Measurements from ENCODE around the gene LRRC10B.

Gene LRRC10B

GRCh38 chr11:61510166-61510919 lies 1.8 kb downstream of the LRRC10B start:
- DNase-seq, result no peak

GRCh38 chr11:61510974-61511373 lies 2.4 kb downstream of the LRRC10B start:
- no peak for DNase-seq

DNA sequence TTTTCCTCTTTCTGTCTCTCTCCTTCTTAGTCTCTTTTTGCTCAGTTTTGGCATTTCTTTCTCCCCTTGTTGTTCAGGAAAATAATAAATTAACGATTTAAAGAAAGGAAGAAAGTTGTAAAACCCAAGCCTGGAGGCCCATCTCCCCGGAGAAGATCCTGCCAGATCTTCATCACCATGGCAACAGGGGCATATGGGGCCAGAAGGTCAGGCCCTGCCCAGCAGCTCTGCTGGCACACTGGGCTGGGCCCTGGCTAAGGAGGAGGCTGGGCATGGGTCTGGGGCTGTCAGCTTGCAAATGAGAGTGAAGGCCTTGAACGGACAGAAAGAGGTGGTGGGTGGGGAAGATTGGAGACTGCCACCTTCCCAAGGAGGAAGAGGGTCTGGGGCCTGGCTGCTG lies 2.8 kb downstream of the LRRC10B start:
- DNase-seq, result no peak

DNA sequence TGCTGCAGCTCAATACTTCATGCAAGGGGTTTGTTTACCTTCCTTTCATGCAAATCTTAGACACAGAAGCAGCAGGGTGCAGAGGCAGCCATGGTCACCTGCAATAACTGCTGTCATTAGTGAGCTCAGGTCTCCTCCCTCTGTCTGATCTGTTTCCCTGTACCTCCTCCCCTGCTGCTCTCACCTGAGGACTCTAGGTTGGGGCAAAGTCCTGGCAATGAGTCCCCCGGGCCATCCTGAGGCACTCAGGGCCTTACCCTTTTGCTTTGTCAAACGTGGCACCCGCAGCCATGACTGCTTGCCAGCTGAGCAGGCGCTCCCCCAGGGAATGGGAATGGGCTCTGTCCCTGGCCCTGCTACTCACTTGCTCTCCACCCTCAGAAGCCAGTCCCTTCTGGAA lies 3.9 kb downstream of the LRRC10B start:
- DNase-seq, result no peak

DNA sequence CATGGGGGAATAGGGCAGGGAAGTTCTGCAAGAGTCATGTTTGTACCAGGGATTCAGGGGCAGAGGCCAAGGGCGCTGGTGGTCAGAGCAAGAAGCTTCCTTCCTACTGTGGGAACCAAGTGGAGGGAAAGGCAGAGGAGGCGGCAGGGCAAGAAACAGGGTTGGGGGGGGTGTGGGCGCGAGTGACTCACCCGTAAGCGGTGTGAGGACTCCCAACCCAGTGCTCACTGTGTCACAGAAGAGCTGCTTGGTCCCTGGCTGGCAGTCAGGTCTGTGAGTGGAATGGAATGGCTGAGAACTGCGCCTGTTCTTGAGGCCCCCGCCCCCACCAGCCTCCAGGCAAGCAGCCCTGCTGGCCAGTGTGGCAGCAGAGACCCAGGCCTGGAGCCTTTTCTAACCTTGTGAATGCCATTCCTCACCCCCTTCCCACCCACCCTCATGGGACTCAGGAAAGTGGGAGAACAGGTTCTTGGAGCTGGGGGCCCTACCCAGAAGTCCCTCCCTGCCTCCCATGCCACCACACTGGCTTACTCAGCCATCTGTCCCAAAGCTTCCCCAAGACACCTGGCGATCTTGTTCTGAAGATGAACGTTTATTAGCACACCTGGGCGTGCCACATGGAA lies 4.7 kb downstream of the LRRC10B start:
- no peak for DNase-seq

- DNase-seq, result no peak
These were observed 5.7 kb downstream of the LRRC10B start for GRCh38 chr11:61514050-61514917.

DNA sequence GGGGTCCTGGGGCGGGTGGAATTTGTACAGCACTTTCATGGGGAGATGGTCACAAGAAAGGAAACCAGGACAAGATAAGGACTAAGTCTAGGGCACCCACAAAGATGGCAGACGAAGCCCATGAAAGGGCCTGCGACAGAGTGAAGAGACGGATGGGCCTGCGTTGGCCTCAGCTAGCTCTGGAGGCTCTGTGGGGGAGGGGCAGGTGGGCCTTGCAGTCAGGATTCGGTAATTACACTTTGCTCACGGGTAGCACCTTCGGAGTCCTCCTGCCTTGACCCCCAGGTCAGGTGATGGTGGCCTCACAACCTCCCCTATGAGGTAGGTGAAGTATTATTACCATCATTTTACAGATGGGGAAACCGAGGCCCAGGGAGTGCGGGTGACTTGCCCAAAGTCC lies 7.1 kb downstream of the LRRC10B start:
- DNase-seq, result no peak

- DNase-seq, result no peak
These were observed 7.6 kb downstream of the LRRC10B start for GRCh38 chr11:61516191-61516590.

- peak in 1 of 2 donors; percentile 65 for DNase-seq
These were observed 8.4 kb downstream of the LRRC10B start for GRCh38 chr11:61516675-61517572.

GRCh38 chr11:61518032-61518795 lies 9.7 kb downstream of the LRRC10B start:
- no peak for DNase-seq

DNA sequence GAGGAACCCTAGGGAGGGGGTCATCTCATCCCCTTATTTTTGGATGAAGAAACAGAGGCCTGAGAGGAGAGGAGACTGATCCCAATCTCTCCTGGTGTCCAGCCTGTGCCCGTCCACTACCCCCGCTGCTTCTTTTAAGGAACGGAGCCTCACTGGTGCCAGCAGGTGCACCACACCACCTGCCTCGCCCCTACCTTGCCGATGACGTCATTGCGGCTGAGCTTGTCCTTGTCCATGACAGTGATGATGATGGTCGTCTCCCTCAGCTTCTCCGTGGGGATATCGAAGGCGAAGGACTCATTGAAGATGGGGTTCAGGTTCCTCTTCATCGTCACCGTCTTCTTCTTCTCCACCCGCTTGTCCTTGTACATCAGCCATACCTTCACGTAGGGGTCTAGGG lies 14.3 kb downstream of the LRRC10B start:
- DNase-seq, result no peak

DNA sequence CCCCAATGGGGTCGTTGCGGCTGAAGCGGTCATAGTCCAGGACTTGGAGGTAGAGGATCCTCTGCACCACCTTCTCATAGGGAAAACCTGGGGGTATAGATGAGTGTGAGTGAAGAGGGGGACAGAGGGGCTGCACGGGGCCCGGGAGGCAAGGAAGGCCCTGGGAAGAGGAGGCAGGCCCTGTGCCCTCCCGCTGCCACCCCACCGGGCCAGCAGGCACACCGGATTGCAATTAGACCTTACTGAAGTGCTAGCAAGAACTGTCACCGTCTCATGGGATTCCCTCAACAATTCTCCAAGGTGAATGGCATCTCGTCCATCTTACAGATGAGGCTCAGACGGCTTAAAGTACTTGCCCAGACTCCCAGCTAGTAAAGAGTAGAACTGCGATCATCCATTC lies 15.9 kb downstream of the LRRC10B start:
- DNase-seq, result no peak

DNA sequence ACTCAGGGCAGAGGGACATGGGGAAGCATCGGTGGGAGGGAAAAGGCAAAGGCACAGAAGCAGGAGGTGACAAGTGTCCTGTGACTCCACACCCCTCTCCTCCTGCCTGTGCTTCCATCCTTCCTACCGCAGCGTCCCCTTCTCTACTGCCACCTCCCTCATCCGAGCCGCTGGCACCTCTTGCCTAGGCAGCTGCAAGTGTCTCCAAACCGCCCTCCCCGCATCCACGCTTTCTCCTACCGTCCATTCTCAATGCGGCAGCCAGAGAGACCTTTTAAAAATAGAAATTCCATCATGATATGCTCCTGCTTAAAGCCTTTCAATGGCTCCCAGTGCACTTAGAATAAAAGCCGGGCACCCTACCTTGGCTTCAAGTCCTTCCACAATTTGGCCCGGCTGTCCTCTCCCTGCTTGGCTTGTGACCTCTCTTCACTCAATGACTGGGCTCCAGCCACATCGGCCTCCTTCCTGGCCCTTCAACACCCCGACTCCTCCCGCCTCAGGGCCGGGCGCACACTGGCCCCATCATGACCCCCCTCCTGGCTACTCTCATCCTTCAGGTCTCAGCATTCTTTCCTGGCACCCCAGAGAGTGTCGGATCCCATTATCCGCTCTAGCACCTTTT lies 16.5 kb downstream of the LRRC10B start:
- DNase-seq, result no peak

GRCh38 chr11:61526229-61526628 lies 17.7 kb downstream of the LRRC10B start:
- DNase-seq, result no peak

GRCh38 chr11:61526956-61527731 lies 18.6 kb downstream of the LRRC10B start:
- no peak for DNase-seq

- no peak for DNase-seq
These were observed 19.6 kb downstream of the LRRC10B start for GRCh38 chr11:61528114-61528513.

GRCh38 chr11:61529537-61530225 lies 21.1 kb downstream of the LRRC10B start:
- no peak for DNase-seq

- DNase-seq, result no peak
These were observed 22.5 kb downstream of the LRRC10B start for GRCh38 chr11:61531044-61531443.

GRCh38 chr11:61532134-61533038 lies 23.8 kb downstream of the LRRC10B start:
- peak in 1 of 2 donors; percentile 68 for DNase-seq

Measured in inflammatory macrophage treated with lipopolysaccharide for 1 hour (primary cell).